ENCODE results near the gene PLS1. TPM values are rescaled to one million over a fixed set of nuclear protein-coding genes. Genes with fewer than 3 reads are reported as not detected.

Gene PLS1
- total RNA-seq, 1 donor from 2014 or later = 1.8 TPM

DNA sequence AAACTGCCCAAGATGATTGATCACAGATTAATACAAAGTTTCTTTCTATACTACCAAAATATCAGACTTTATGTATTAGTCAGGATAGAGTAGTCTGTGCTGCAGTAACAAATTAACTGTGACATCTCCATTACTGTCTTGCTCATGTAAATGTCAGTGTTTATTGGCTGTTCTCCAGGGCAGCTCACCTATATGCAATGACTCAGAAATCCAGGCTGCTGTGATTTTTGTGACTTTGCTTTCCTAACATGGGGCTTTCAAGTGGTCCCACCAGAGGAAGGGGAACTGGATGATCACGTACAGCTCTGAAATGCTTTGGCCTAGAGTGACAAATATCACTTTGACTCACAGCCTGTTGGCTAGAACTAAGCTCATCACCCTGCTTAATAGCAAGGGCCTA is 12.9 kb downstream of the PLS1 start:
- Histone ChIP-seq H3K27me3 (no peaks in the 10 kb centered on the region), H3K27ac (no peak overlapping the region), H3K36me3 (no peaks in the 10 kb centered on the region), H3K4me1 (no peaks in the 10 kb centered on the region), H3K9me3 (no peaks in the 10 kb centered on the region), H3K4me3 (no peak overlapping the region)
- intact Hi-C loops (cut with DNase I) = no loop called here
- TF ChIP-seq CTCF (IDR thresholded peaks at IDR 0.05) = no peak
- no peak for DNase-seq (ENCODE audit: low spot score in 2 of 2)

GRCh38 chr3:142611206-142611605 is 15.0 kb downstream of the PLS1 start:
- Histone ChIP-seq H3K36me3 (no peaks in the 10 kb centered on the region), H3K27me3 (no peaks in the 10 kb centered on the region), H3K4me3 (no peak overlapping the region), H3K9me3 (no peaks in the 10 kb centered on the region), H3K4me1 (no peaks in the 10 kb centered on the region), H3K27ac (no peak overlapping the region)
- intact Hi-C loops (cut with DNase I) = no loop called here
- no peak for TF ChIP-seq CTCF (IDR thresholded peaks at IDR 0.05)
- DNase-seq (ENCODE audit: low spot score in 2 of 2) = no peak

DNA sequence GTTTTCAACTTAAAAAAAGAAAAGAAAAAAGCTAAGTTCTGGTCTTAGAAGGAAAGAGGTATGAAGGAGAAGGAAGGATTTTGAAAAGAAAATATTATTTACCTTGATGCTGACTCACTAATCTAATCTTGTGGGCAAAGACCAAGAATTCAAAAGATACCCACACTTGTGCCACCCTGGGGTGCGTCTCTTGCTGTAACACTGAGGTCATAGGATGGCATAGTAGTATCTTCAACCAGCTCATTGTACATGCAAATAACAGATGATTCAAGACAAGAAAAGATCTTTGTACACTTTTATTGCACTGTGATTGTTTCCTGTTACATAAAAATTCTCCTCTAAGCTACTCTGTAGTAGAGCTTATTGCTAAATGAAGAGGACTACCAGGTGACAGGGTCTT is 17.3 kb downstream of the PLS1 start:
- TF ChIP-seq CTCF (IDR thresholded peaks at IDR 0.05) = no peak
- no peak overlapping the region for H3K4me3 ChIP-seq

DNA sequence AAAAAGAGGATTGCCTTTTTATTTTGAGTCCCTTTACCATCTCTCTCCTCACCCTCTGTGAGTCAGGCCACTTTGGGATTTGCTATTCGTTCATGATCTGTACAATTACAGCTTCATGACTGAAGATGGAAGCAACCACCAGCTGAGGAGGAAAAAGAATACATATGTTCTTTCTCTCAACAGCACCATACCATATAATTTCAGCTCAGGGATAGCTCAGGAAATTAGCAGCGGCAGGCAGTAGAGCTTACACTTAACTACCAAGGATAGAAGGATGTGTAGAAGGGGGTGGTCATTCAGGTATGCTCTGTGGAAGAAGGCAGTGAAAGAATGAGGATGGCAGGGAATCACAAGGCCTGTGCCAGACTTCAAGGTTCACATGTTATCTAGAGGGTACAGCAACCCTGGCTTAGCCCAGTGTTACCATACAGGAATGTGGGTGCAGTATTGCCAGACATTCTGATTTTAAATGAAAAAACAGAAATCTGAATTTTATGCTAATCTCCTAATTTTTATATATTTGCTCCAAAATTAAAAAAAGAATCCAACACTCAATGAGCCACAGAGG is 17.9 kb downstream of the PLS1 start:
- Histone ChIP-seq H3K27me3 (no peaks in the 10 kb centered on the region), H3K4me1 (no peaks in the 10 kb centered on the region), H3K36me3 (no peaks in the 10 kb centered on the region), H3K27ac (no peak overlapping the region), H3K9me3 (no peaks in the 10 kb centered on the region), H3K4me3 (no peak overlapping the region)
- TF ChIP-seq CTCF (IDR thresholded peaks at IDR 0.05) = no peak
- no peak for DNase-seq (ENCODE audit: low spot score in 2 of 2)
- intact Hi-C loops (cut with DNase I) = no loop called here

More for the DNA sequence above, 17.3 kb downstream of the PLS1 start:
- Histone ChIP-seq H3K9me3 (no peaks in the 10 kb centered on the region), H3K27ac (no peak overlapping the region), H3K4me1 (no peaks in the 10 kb centered on the region), H3K36me3 (no peaks in the 10 kb centered on the region), H3K27me3 (no peaks in the 10 kb centered on the region)
- intact Hi-C loops (cut with DNase I) = no loop called here
- no peak for DNase-seq (ENCODE audit: low spot score in 2 of 2)

DNA sequence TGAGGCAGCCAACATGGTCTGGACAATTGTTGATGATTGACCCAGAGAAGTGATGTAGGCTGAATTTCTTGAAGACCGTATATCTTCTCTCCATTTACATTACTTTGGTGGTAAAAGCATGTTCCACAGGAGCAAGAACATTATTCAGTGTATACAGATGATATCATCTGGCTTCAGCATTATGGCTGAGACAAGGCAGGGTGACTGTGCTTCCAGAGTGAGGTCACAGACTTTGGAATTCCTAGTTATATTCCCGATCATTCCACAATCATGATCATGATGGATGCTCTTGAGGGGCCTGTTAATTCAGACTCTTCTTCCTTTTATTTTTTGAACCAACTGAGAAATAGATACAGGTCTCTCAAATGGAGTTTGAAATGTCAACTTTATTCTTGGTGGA is 19.0 kb downstream of the PLS1 start:
- no peak overlapping the region for H3K4me3 ChIP-seq
- H3K27me3 ChIP-seq = no peaks in the 10 kb centered on the region
- no peak for DNase-seq (ENCODE audit: low spot score in 2 of 2)
- intact Hi-C loops (cut with DNase I) = no loop called here
- H3K36me3 ChIP-seq = no peaks in the 10 kb centered on the region
- no peak overlapping the region for H3K27ac ChIP-seq
- H3K4me1 ChIP-seq = no peaks in the 10 kb centered on the region
- no peak for TF ChIP-seq CTCF (IDR thresholded peaks at IDR 0.05)
- no peaks in the 10 kb centered on the region for H3K9me3 ChIP-seq

- Histone ChIP-seq H3K27ac (no peak overlapping the region), H3K4me3 (no peak overlapping the region), H3K27me3 (no peaks in the 10 kb centered on the region), H3K4me1 (no peaks in the 10 kb centered on the region), H3K9me3 (no peaks in the 10 kb centered on the region), H3K36me3 (no peaks in the 10 kb centered on the region)
- no peak for DNase-seq (ENCODE audit: low spot score in 2 of 2)
- intact Hi-C loops (cut with DNase I) = no loop called here
- TF ChIP-seq CTCF (IDR thresholded peaks at IDR 0.05) = no peak
Measured at GRCh38 chr3:142618917-142619461, 22.8 kb downstream of the PLS1 start.

Data from ascending aorta (tissue), 2 donors.